GM12891 (cell line): ENCODE measurements around the gene FDX1.

ENCODE experiments used
- PAX5 ChIP-seq: IDR thresholded peaks from 2 replicates; pipeline ENCODE4 v1.6.1; 2011; ENCODE audit warnings: low read length, moderate library complexity, mild to moderate bottlenecking; ENCODE audit not compliant: insufficient read depth, severe bottlenecking
- POLR2A ChIP-seq: IDR thresholded peaks from 2 replicates; pipeline ENCODE4 v1.6.1; 2011; ENCODE audit warnings: low read depth, low read length, control low read depth
- POLR2AphosphoS5 ChIP-seq: IDR thresholded peaks from 2 replicates; pipeline ENCODE4 v1.6.1; 2011; ENCODE audit warnings: low read depth, low read length, control low read depth
- SPI1 ChIP-seq: IDR thresholded peaks from 2 replicates; pipeline ENCODE4 v1.6.1; 2011; ENCODE audit warnings: low read depth, low read length, control low read depth
- TAF1 ChIP-seq: IDR thresholded peaks from 2 replicates; pipeline ENCODE4 v1.6.1; 2011; ENCODE audit warnings: low read depth, low read length, control low read depth

DNA sequence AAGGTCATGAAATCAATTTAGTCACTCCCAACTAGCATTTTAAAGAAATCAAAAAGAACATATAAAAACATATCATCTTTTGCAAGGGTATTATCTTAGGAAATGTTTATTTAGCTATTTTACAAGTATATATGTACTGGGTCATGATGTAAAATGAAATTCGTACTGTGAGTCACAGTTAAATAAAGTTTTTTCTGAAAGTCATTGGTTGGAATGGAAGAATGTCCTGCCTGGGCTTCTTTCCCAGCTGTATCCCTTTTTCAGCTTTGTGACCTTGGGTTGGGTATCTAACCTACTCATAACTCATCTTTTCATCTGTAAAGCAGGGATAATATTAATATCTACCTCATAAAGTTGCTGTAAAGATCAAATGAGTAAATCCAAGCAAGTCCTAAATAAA lies 15.7 kb downstream of the FDX1 start:
- TF ChIP-seq POLR2A (no peak), POLR2AphosphoS5 (no peak), TAF1 (no peak), SPI1 (no peak), PAX5 (no peak)
